GM04504 (cell line): ENCODE results near the gene DBNDD2.

Source experiments
- DNase-seq: peaks from one replicate; pipeline ENCODE4 v3.0.0-alpha.2; 2012; ENCODE audit warnings: low read depth

Gene DBNDD2, protein sequence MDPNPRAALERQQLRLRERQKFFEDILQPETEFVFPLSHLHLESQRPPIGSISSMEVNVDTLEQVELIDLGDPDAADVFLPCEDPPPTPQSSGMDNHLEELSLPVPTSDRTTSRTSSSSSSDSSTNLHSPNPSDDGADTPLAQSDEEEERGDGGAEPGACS

DNA sequence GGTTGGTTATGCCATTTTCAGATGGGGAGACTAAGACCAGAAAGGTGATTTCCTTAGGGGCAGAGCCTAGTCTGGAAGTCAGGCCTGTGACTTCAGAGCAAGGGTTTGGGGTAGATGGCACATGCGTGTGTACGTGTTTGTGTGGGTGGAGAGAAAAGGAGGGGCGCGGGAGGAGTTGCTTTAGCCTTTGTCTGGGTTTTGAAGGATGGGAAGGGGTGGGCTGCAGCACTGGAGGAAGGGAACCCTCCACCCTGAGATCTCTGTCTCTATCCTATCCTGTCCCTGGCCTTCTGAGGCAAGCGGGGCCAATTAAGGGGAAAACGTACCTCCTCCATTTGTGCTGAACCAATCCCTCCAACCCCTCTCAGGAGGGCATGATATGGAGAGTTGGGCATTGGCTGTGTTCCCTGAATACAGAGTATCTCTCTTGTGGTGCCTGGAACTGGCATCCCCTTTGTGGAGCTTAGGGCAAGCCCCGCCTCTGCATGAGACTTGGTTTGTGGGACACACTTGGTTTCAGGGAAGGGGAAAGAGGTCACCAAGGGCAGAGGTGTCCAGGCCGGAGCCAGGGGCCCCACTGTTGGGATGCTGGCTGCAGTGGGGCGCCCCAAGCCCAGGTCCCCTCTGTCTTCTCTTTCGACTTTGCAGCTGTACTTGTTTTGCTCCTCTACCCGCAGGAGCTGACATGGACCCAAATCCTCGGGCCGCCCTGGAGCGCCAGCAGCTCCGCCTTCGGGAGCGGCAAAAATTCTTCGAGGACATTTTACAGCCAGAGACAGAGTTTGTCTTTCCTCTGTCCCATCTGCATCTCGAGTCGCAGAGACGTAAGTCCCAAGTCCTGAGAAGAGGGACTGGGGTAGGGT is at the start of gene DBNDD2:
Gene DBNDD2 (plus strand): TSS at position 507 of the 863 bp plus-strand sequence. CDS start 179 bp downstream, at position 686.
- DNase-seq, result no peak

DNA sequence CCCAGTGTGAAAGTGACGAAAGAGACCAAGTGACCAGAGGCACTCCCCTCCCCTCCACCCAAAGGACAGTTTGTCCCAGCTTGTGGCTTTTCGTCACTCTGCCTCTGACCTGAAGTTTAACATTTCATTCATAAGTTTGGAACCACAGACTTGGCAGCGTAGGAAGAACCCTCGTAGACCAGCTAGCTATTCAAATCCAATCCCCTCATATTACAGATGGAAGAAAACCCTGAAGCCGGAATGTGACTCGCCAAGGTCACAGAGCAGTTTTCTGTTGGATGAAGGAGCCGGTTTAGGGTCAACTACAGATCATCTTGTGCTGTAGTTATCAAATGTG is 49.1 kb upstream of the DBNDD2 start:
- no peak for DNase-seq

DNA sequence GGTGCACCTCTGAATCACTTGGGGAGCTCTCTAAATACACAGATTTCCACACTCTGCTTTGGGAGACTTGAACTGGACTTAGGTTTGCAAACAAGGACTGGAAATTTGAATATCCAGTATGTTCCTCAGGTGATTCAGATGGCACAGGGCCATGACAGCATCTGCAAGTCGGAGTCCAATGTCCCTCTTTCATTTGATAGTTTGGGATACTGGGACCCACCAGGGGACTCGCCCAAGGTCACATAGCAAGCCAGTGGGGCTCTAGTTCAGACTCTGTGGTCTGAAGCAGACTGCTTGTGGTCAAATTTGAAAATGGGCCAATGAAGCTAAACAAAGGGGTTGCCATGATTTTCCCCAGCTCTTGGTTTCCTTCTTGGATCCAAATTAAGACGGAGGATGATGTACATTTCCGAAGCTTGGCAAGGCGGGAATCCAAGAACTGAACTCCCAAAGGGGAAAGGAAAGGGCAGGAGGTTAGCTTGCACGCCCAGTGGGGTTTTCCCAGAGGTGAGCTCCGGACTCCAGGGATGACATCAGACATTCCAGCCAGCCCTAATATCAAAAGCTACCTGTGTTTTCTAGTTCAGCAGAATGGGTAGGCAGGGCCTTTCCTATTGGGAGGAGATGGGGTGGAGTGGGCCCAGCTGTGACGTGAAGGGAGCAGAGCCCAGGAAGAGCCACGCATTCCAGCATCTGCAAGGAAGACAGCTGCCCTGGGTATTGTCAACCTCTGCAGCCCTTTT is 48.5 kb upstream of the DBNDD2 start:
- DNase-seq, result no peak

DNA sequence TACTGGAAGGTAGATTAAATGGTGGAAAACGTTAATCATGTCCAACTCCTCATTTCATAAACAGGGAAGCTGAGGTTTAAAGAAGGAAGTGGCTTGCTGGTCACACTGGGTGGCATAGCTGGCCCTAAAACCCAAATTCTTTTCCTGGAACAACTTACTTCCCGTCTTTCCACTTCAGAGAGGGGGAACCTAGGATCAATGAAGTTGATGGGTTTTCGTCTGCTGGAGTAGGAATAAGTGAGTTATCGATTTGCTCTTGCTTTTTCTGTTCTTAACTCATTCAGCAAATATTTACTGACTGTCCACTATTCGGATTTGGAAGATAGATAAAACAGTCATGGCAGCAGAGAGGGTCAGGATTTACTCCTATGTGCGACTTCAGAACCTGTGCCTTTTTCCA is 46.3 kb upstream of the DBNDD2 start:
- DNase-seq, result no peak

DNA sequence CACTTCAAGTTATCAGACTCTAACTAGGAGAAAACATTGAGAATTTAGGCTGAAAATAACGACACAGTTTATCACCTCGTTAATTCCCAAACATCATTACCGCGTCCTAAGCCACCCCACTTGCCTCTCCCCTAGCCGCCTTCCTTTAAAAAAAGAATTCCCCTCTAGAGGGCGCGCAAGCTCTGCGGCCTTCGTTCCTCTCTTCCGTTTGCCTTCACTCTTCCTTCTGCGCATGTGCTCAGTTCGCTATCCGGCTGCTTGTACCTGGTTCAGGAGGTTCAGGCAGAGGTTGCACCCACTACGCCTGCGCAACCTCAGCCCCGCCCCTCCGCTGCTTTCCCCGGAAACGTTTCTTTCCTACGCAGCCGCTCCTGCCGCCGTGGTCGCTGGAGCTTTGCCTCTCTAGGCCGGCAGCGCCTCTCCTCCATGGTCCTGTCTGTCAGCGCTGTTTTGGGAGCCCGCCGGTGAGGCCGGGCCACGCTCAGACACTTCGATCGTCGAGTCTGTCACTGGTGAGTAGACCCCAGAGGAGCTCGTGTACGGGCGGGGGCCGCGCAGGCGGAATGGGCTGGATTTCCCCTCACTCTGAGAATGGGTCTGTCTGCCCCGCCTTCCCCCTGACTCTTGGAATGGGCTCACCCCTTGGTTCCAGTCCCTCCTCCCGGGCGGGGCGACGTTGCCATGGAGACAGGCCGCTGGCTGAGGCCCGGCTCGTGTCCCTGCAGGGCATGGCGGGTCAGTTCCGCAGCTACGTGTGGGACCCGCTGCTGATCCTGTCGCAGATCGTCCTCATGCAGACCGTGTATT is 45.1 kb upstream of the DBNDD2 start, which contains the start of gene SYS1:
Gene SYS1 (plus strand): TSS at position 353 of the 807 bp plus-strand sequence. CDS start 376 bp downstream, at position 729.
- DNase-seq, result peak; percentile 97

DNA sequence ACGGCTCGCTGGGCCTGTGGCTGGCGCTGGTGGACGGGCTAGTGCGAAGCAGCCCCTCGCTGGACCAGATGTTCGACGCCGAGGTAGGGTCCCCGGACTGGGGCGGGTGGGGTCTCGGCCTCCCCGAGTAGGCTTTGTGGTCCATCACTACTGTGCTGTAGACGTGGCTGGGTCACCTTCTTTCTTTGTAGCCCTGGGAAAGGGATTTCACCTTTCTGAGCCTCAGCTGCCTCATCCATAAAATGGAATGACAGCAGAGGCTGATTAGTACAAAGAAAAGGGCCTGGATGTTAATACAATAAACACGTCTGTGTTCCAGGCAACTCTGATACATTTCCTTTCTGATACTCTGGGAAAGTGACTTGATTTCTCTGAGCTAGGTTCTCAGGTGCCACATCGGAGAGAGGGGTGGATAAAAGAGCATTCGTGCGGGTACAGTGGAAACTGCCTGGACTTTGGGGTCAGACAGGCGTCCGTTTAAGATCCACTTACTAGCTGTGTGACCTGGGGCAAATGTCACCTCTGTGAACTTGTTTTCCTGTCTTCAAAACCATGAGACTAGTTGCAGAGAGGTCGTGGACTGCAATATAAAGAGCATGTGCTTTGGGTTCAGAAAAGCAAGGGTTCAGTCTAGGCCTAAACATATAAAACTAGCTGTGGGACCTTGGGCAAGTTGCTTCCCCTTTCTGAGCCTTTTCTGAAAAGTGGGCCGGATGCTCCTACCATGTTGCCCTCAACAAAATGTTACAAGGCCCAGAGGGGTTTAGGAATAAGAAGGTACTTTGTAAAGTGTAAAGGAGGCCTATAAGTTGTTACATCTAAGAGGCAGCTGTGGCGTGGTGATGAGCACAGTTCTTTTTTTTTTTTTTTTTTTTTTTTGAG is 44.2 kb upstream of the DBNDD2 start:
- DNase-seq, result no peak

DNA sequence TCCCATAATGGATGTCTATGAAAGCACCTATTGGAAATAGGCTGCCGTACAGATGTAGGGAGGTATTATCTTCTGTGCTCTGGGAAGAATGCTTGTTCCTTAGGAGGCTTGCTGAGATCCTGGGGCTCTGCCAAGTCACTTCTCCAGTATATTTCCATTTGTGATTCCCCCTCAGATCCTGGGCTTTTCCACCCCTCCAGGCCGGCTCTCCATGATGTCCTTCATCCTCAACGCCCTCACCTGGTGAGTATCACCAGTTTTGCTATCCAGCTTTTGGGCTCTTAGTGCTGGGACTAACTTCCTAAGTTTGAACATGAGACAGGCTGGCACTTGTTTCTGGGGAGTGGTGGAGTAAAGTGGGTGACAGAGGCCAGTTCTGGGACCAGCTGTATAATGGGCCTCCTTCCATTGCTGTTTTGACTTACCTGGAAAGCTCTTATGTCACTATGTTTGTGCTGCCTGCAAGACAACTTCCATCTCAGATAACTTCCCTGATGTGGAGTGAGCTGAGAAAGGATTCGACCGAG is 42.6 kb upstream of the DBNDD2 start:
- DNase-seq, result no peak

DNA sequence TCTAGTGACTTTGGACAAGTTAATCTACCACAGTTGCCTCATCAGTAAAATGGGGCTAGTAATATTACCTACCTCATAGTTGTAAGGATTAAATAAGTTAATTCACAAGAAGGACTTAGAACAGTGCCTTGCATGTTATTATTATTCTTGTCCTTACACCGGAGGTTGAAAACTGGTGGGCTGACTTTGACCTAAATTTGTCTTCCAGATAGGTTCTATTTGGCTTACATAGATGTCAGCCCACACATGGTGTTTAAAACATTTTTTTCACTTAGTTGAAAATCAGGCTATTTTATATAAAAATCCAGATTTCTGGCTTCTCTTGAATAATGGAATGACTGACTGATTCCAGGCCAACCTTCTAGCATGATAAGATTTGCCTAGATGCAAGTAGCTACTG is 41.9 kb upstream of the DBNDD2 start:
- DNase-seq, result no peak

DNA sequence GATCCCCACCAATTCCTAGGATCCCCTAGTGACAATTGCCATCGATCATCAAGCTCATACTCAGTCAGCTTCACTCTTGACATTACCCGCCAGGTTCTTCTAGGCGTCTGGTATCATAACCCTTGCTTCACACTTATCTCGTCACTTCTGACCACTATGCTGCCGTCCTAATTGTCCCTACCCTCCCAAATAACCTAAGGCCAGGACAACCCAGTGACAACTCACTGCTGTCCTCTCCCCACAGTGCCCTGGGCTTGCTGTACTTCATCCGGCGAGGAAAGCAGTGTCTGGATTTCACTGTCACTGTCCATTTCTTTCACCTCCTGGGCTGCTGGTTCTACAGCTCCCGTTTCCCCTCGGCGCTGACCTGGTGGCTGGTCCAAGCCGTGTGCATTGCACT is 41.5 kb upstream of the DBNDD2 start:
- no peak for DNase-seq

DNA sequence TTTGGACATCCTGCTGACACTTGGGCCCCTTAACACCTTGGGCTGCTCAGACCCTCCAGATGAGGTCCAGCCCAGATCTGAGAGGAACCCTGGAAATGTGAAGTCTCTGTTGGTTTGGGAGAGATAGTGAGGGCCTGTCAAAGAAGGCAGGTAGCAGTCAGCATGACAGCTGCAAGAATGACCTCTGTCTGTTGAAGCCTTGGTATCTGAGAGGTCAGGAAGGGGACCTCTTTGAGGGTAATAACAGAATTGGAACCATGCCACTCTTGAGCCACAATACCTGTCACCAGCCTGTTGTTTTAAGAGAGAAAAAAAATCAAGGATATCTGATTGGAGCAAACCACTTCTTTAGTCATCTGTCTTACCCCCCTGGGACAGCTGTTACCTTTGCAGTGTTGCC is 41.0 kb upstream of the DBNDD2 start:
- DNase-seq, result no peak

DNA sequence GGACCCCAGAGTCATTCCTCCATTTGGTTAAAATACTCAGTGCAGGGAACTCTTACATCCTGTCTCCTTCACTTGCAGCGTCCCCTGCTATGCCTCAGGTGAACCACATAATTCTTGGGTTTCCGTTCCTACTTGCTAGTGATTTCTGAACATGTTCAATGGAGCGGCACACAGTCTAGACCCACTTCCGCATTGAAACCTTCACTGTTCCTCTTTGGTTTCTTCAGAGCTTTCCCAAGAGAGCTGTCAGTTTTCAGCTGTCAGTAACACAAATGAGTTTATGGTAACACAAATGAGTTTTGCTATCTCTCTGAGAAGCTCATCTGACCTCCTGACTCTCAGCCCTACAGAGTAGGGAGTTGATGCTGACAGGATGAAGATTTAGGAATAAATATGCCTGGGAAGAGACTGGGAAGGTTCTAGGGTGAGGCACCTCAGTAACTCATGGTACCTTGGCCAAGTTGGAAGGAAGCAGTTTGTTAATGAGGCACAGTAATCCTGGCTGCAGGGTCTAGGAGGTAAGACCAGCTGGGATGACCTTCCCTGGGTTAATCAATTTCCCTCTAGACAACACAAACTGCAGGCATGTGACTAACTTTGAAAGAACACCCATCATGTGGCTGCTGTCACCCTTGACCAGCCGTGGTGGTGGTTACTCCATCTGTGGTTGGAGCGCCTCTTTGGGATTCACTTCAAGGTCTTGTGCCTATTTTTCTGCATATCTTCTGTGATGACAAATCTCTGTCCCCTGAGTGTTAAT is 39.7 kb upstream of the DBNDD2 start:
- DNase-seq, result no peak

DNA sequence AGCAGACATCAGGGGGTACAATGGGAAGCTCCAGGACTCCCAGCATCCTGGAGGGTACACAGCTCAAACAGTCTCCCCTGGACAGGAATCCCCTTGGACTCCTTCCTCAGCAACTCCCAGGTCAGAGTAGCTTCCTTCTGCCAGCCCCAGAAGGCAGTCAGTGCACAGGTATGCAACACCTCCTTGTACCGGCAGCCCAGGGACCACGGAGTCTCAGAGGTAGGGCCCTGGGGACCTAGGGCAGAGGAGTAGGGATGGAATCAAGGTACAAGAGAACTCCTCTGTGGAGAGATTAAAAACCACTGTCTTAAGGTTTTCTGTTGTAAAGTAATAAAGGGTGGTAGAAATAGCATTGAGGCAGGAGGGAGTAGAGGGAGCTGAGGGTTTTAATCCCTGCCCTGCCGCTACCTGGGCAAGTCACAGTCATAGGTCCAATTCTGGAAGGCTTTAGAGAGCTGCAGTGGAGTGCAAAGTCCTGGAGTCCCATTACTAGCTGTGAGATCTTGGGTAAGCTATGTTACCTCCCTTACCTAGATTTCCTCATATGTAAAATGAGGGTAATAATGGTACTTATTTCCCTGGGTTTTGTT is 37.4 kb upstream of the DBNDD2 start:
- DNase-seq, result no peak

DNA sequence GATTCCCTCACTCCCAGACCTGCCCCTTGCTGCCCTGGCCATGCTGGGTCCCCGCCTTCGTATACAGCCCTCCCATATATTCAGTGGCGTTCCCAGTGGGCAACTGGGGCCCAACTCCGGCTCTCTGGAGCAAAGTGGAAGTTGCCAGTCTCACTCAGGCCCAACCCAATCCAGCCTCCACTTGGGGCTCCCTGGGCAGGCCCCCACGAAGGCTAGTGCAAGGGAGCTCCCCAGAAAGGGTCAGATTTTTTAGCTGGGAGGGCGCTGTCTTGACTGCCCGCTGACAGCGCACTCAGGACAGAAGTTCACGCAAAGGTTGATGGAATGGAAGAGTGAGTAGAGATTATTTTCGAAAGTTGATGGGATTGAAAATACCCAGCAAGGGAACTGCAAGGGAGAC is 35.8 kb upstream of the DBNDD2 start:
- no peak for DNase-seq

DNA sequence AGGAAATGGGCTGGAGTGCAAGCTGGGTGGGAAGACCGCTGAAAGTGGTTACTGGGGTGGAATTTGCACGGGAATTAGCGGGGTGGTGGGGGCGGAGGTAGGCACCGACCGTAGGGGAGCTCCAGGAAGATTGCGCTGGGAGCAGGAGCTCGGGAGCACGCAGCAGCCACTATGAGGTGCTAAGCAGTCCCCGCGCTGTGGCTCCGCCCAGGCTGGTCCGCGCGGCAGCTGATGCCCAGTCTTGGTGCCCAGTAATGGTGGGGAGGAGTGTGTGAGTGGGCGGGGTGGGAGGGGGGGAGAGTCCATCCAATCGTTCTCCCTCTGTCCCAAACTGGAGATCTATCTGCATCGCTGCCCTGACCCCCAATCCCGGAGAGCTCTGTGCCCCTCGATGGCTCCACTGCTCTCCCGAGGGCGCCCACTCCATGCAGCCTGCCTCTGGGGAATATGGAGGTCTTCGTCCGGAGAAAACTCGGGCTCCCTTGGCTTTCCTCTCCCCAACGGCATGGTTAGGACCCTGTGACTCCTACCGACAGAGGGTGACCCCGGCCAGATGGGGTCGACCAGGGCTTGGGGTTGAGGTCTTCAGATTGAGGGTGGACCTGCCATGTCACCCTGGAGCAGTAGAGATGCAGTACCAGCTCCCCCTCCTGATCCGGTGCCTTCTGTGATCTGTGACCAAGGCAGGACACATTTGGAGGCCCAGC is 35.3 kb upstream of the DBNDD2 start:
- DNase-seq, result no peak

DNA sequence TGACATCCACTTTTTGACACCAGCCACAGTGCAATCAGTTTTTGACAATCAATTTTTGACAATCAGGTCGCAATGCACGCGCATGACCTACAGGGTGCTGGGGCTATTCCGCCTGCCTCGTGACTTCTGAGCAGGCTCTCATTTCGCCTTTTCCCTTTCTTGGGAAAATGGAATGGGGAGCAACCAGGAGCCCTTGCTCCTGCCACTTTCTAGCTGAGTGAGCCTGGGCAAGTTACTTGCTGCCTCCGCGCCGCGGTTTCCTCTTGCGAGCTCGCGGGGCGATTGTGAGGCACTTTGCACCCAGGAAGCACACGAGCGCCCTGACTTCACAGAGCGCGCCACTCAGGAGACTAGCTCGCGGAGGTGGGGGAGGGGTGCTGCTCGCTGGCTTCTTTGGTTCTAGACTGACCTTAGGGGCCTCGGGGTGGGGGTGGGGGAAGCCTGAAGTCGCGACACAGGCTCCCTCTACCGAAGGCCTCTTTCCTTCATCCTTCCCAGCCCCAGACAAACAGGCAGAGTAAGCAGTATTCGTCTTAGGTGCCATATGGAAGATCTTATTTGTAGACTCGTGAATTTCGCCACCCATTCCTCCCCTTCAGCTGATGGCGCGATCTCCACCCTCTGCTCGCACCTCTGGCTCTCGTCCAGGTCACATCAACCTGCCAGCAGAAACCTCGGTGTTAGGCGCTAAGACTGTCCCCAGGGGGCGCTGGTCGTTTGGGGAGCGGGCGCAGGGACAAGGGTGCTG is 34.6 kb upstream of the DBNDD2 start:
- peak; percentile 47 for DNase-seq

DNA sequence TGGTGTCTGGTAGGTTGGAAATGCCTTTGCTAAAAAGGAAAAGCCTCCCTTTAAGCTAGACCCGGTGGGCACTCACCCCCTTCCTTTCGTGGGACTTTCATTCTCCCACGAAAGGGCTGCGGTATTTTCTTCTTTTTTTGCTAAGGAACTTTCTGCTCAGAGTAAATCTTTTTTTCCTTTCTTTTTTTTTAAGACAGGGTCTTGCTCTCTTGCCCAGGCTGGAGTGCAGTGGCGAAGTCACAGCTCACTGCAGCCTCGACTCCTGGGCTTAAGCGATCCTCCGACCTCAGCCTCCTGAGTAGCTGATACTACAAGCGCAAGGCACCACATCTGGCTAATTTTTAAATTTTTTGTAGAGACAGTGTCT is 34.0 kb upstream of the DBNDD2 start:
- DNase-seq, result no peak

DNA sequence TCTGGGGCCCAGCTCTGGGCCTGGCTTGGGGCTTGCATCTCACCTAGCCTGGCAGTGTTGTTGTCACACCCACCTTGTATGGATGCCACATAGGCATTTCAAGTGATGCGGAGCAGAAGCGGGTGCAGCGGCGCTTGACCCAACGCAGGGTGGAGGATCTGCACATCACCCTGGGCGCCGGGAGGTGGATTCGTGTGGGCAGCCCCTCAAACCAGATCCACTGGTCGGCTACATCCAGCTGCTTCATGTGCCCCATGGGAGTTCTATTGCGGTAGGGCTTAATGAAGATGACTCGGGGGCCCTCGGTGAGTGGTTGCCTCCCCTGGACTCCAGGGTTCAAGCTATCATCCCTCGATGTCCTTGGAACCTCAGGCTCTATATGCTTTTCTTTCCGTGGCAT is 33.1 kb upstream of the DBNDD2 start:
- DNase-seq, result no peak

DNA sequence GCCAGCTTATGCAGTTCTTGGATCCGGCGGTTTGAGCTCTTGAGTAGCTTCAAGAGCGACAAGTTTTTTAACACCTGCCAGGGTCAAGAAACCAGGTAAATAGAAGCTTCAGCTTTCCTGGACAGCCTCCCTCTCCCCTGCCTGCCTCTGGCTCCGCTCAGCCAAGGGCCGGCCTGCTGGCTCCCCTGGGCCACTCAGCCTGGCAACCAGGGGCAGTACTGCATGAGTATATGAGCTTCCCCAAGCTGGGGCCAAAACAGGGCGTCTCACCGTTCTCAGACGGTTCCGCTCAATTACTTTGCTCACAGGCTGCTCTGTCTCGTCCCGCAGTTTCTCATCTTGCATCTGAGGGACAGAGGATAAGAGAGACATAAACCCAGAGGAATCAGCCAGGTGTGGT is 30.8 kb upstream of the DBNDD2 start:
- DNase-seq, result no peak
